BLaER1 (cell line): ENCODE data around the gene LCN12.

Source experiments
- H3K27ac ChIP-seq: shearing (Covaris generic); formaldehyde crosslinking; 2 replicates; pipeline ENCODE4 v1.8.1; 2022
- H3K27me3 ChIP-seq: shearing (Covaris generic); formaldehyde crosslinking; 2 replicates; pipeline ENCODE4 v1.8.1; 2022
- H3K36me3 ChIP-seq: shearing (Covaris generic); formaldehyde crosslinking; 2 replicates; pipeline ENCODE4 v1.8.1; 2022
- H3K4me1 ChIP-seq: shearing (Covaris generic); formaldehyde crosslinking; 2 replicates; pipeline ENCODE4 v1.8.1; 2022
- H3K4me2 ChIP-seq: shearing (Covaris generic); formaldehyde crosslinking; 2 replicates; pipeline ENCODE4 v1.8.1; 2022
- H3K4me3 ChIP-seq: shearing (Covaris generic); formaldehyde crosslinking; 2 replicates; pipeline ENCODE4 v1.8.1; 2022
- H3K9ac ChIP-seq: shearing (Covaris generic); formaldehyde crosslinking; 2 replicates; pipeline ENCODE4 v1.8.1; 2022
- H3K9me3 ChIP-seq: shearing (Covaris generic); formaldehyde crosslinking; 2 replicates; pipeline ENCODE4 v1.8.1; 2022
- H4K20me1 ChIP-seq: shearing (Covaris generic); formaldehyde crosslinking; 2 replicates; pipeline ENCODE4 v1.8.1; 2022
- Cebpa-rat ChIP-seq: shearing (Covaris generic); IDR thresholded peaks from 2 replicates; pipeline ENCODE4 v1.8.1; 2022

The LCN12 gene

DNA sequence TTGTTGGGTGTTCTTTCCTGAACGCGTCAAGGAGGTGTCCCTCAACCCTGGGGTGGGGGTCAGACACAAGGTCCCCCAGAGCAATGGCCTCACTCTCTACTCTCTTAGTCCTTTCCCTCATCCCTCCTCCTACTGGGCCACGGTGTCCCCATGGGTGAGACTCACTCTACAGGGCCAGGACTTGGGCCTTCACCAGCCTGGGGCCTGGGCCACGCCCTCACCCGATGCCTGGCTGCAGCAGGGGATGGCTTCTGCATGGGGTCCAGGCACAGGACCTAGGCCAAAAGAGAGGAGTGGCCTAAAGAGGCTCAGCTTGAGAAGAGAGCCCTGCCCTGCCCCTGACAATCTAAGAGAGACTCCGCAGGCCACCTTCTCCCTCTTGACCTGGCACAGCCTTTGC is 5.8 kb downstream of the LCN12 start:
- no peaks in the 10 kb centered on the region for H3K9me3 ChIP-seq
- H3K36me3 ChIP-seq: no peaks in the 10 kb centered on the region
- peaks cover 14% of the 10 kb centered on the region for H3K4me1 ChIP-seq
- TF ChIP-seq Cebpa-rat: no peak
- H3K9ac ChIP-seq: no peak overlapping the region
- no peaks in the 10 kb centered on the region for H3K27me3 ChIP-seq
- no peaks in the 10 kb centered on the region for H4K20me1 ChIP-seq
- no peak overlapping the region for H3K4me3 ChIP-seq
- H3K4me2 ChIP-seq: no peak overlapping the region
- no peak overlapping the region for H3K27ac ChIP-seq

DNA sequence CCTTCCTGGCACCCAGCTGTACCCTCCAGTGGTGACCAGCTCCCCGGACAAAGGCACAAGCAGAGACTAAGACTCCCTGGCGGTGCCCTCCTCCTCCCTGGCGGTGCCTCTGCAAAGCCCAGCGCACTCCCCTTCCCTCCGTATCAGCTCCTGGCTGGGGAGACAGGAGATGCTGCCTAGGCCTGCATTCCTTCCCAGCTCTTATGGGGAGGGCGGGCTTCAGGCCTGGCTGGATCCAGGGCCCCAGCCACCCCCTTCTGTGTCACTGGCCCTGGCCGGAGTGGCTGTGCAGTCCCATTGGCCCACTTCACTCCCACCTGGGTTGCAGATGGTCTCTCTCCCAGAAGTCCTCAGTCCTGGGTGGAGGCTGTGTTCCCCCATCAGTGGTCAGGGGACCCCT is 6.4 kb downstream of the LCN12 start:
- H3K27ac ChIP-seq: no peak overlapping the region
- H3K9ac ChIP-seq: no peak overlapping the region
- no peak overlapping the region for H3K4me3 ChIP-seq
- TF ChIP-seq Cebpa-rat: no peak
- H4K20me1 ChIP-seq: no peaks in the 10 kb centered on the region
- no peaks in the 10 kb centered on the region for H3K27me3 ChIP-seq
- no peaks in the 10 kb centered on the region for H3K9me3 ChIP-seq
- no peaks in the 10 kb centered on the region for H3K36me3 ChIP-seq
- no peak overlapping the region for H3K4me2 ChIP-seq
- peaks cover 14% of the 10 kb centered on the region for H3K4me1 ChIP-seq

DNA sequence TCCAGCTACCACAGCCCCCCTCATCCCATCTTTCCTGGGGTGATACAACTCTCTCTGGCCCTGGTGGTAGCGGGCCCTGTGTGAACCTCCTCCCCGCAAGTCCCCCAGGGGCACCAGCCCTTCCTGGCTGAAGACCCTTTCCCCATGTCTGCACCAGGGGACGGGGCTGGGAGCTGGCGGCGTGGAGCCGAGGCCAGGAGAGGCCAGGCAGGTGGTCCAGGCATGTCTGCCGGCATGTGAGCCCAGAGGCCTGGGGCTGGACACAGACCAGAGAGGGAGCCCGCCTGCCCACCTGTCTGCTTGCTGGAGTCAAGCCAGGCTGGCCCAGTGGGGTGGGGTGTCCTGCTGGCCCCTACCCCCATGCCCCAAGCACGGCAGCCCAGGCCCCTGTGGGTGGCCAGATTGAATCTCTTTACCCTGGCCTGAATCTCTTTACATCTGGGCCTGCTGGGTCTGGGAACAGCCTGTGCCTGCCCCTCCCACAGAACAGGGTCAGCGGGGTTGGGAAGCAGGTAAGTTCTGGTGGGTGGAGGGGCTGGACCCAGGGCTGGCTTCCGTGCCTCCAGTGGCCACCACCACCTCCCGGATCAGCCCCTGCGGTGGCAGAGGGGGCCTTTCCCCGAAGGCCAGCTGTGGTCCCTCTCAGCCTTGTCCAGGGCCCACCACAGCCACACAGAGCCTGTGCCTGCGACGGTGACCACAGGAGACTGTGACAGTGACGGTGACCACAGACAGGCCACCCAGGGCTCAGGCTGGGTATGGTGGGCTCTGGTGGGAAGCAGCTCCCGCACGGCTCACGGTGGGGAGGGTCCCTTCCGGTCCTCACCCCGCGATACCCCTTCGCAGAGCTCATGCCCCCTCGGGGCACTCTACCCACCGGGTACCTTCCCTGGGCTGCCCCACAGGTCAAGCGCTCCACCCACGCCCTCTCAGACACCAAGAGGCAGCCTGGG is 7.1 kb downstream of the LCN12 start:
- Histone ChIP-seq H3K9me3 (no peaks in the 10 kb centered on the region), H3K4me3 (no peak overlapping the region), H3K36me3 (no peaks in the 10 kb centered on the region), H3K4me1 (peaks cover 14% of the 10 kb centered on the region), H3K4me2 (peak overlapping the region; percentile 43; the same call in 1 of the 2 replicates), H3K27me3 (no peaks in the 10 kb centered on the region), H3K27ac (no peak overlapping the region), H4K20me1 (no peaks in the 10 kb centered on the region), H3K9ac (0 out of 2 replicates have a peak overlapping the region, but pooled peaks have one; percentile 10)
- TF ChIP-seq Cebpa-rat: no peak

DNA sequence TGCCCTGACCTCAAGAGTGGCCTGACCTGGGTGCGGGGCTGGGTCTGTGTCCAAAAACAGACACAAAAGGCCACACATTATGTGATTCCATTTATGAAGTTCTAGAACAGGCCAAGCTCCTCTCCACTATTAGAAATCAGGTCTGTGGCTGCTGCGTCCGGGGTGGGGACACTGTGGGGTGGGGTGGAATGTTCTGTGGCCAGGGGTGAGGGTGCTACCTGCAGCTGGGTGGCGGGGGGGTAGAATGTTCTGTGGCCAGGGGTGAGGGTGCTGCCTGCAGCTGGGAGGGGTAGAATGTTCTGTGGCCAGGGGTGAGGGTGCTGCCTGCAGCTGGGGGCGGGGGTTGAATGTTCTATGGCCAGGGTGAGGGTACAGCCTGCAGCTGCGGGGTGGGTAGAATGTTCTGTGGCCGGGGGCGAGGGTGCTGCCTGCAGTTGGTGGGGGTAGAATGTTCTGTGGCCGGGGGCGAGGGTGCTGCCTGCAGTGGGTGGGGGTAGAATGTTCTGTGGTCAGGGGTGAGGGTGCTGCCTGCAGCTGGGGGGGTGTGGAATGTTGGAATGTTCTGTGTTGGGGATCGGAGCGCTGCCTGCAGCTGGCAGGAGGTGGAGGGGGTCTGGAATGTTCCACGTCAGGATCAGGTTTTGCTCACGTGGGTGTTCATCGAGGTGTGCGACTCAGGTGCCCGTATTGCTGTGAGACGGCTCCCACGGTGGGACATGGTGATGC is 8.3 kb downstream of the LCN12 start:
- no peak overlapping the region for H3K4me3 ChIP-seq
- H3K27ac ChIP-seq: no peak overlapping the region
- 0 out of 2 replicates have a peak overlapping the region, but pooled peaks have one; percentile 10 for H3K9ac ChIP-seq
- no peaks in the 10 kb centered on the region for H3K27me3 ChIP-seq
- H3K4me2 ChIP-seq: peak overlapping the region; percentile 43
- TF ChIP-seq Cebpa-rat: no peak
- H4K20me1 ChIP-seq: no peaks in the 10 kb centered on the region
- no peaks in the 10 kb centered on the region for H3K36me3 ChIP-seq
- H3K9me3 ChIP-seq: no peaks in the 10 kb centered on the region
- H3K4me1 ChIP-seq: peaks cover 15% of the 10 kb centered on the region

DNA sequence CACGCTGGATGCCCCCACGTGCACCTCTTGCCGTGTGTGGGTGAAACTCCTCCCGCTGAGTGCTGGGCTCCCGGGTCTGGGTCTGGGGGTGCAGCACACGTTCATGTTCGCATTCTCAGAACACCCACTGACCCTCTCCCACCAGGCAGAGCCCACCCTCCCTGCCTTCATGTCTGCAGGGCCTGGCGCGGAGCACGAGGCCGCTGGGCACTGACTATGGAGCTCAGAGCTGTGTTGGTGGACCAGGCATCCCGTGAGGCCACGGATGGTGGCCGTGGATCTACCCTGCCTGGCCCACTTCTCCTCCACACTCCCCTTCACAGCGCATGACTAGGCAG is 8.8 kb downstream of the LCN12 start:
- H3K4me3 ChIP-seq: no peak overlapping the region
- no peaks in the 10 kb centered on the region for H3K9me3 ChIP-seq
- H4K20me1 ChIP-seq: no peaks in the 10 kb centered on the region
- H3K36me3 ChIP-seq: no peaks in the 10 kb centered on the region
- H3K27me3 ChIP-seq: no peaks in the 10 kb centered on the region
- no peak for TF ChIP-seq Cebpa-rat
- no peak overlapping the region for H3K27ac ChIP-seq
- H3K9ac ChIP-seq: no peak overlapping the region
- peaks cover 20% of the 10 kb centered on the region for H3K4me1 ChIP-seq
- no peak overlapping the region for H3K4me2 ChIP-seq

- Histone ChIP-seq H3K9me3 (no peaks in the 10 kb centered on the region), H3K27me3 (no peaks in the 10 kb centered on the region), H3K27ac (no peak overlapping the region), H3K4me3 (no peak overlapping the region), H3K4me2 (no peak overlapping the region), H4K20me1 (no peaks in the 10 kb centered on the region), H3K36me3 (no peaks in the 10 kb centered on the region), H3K9ac (no peak overlapping the region), H3K4me1 (peaks cover 25% of the 10 kb centered on the region)
- TF ChIP-seq Cebpa-rat: no peak
Measured at GRCh38 chr9:136961279-136962065, 9.4 kb downstream of the LCN12 start.

DNA sequence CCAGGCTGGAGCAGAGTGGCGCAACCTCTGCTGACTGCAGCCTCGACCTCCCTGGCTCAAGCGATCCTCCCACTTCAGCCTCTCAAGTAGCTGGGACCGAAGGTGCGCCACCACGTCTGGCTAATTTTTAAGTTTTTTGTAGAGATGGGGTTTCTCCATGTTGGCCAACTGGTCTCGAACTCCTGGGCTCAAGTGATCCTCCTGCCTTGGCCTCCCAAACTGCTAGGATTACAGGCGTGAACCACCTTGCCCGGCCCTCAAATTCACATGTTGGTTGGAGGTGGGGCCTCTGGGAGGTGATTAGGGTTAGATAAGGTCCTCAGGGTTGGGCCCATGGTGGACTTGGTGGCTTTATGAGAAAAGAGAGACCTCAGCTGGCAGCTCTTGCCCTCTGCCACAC is 10.1 kb downstream of the LCN12 start:
- Histone ChIP-seq H3K36me3 (no peaks in the 10 kb centered on the region), H4K20me1 (no peaks in the 10 kb centered on the region), H3K4me3 (no peak overlapping the region), H3K4me1 (peaks cover 26% of the 10 kb centered on the region), H3K27me3 (no peaks in the 10 kb centered on the region), H3K9ac (no peak overlapping the region), H3K9me3 (no peaks in the 10 kb centered on the region), H3K4me2 (no peak overlapping the region), H3K27ac (no peak overlapping the region)
- TF ChIP-seq Cebpa-rat: no peak

DNA sequence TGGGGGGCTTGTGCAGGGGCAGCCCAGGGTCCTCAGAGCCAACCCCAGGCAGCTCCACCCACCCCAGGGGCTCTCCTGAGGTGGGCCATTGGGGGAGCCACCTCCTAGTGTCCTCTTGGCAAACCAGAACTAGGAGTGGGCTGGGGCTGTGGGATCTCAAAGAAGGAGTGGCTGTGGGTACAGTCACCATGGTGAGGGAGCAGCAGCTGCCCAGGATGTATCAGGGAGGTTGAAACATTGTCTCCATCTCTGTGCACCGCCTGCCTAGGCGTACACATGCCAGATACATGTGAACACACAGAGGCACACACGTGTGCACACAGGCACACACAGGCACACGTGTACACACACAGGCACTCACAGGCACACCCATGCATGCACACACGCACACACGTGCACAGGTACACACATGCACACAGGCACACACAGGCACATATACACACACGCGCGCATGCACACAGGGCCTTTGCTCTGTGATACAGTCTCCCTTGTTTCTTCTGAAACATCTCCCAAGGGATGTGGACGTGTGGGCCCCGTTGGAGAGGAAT is 10.7 kb downstream of the LCN12 start:
- H3K9me3 ChIP-seq: no peaks in the 10 kb centered on the region
- H4K20me1 ChIP-seq: no peaks in the 10 kb centered on the region
- peaks cover 26% of the 10 kb centered on the region for H3K4me1 ChIP-seq
- no peak for TF ChIP-seq Cebpa-rat
- H3K27ac ChIP-seq: no peak overlapping the region
- no peak overlapping the region for H3K9ac ChIP-seq
- H3K4me3 ChIP-seq: no peak overlapping the region
- H3K27me3 ChIP-seq: no peaks in the 10 kb centered on the region
- H3K36me3 ChIP-seq: no peaks in the 10 kb centered on the region
- no peak overlapping the region for H3K4me2 ChIP-seq

- peaks cover 26% of the 10 kb centered on the region for H3K4me1 ChIP-seq
- no peak for TF ChIP-seq Cebpa-rat
- H3K9me3 ChIP-seq: no peaks in the 10 kb centered on the region
- no peak overlapping the region for H3K4me2 ChIP-seq
- H3K36me3 ChIP-seq: no peaks in the 10 kb centered on the region
- no peak overlapping the region for H3K27ac ChIP-seq
- no peak overlapping the region for H3K4me3 ChIP-seq
- no peaks in the 10 kb centered on the region for H3K27me3 ChIP-seq
- H4K20me1 ChIP-seq: no peaks in the 10 kb centered on the region
- H3K9ac ChIP-seq: no peak overlapping the region
Measured at GRCh38 chr9:136963341-136963740, 11.3 kb downstream of the LCN12 start.
